AG10803 (cell line): Measurements from ENCODE around the gene CCL18.

Experiments
- DNase-seq: peaks from one replicate; pipeline ENCODE4 v3.0.0; 2010; ENCODE audit warnings: low read depth
- H3K4me3 ChIP-seq: 2 replicates; pipeline ENCODE4 v1.5.1; 2011; ENCODE audit warnings: mild to moderate bottlenecking, low read length, control low read depth
- CTCF ChIP-seq: conservative IDR thresholded peaks from 2 replicates; pipeline ENCODE4 v1.5.1; 2011; ENCODE audit warnings: mild to moderate bottlenecking, low read length, control low read depth, inconsistent platforms

CCL18 gene

GRCh38 chr17:36055921-36056520 lies 8.1 kb upstream of the CCL18 start:
- no peak for TF ChIP-seq CTCF
- DNase-seq = no peak
- no peak overlapping the region for H3K4me3 ChIP-seq

DNA sequence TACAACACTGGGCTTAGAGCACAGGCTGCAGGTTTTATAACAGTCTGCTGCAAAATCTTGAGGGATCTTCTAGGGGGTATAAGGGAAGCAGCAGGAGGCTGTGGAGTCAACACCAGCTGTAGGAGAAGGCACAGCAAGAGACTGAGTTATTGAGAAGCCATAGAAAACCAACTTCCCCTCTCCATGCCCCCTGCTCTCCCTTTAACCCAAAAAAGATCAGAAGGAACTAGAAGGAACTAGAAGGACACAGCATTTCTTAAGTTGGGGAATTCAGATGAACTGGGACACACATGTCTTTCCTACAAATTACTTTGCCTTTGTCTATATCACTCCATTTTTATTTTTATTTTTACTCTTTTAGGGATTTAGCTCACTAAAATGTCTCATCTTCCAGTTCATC lies 6.2 kb upstream of the CCL18 start:
- H3K4me3 ChIP-seq = no peak overlapping the region
- DNase-seq = no peak
- TF ChIP-seq CTCF = no peak

DNA sequence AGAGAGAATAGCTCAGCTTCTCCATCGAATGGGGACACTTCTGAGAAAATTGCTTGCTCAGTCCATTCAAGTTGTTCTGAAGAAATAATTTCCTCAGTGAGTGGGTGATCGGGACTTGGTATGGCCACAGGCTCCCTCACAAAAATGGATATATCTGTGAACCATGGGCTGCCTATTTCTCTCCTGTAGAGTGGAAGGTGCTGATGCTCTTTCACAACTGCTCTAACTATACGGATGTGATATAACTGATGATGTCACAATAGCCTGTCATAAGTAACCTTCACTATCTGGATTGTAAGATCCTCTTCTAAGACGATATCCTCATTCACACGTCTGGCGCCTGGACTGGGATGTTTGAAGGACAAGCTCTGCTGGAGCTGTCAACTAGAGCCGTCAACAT lies 4.7 kb upstream of the CCL18 start:
- TF ChIP-seq CTCF = no peak
- DNase-seq = no peak
- no peak overlapping the region for H3K4me3 ChIP-seq

DNA sequence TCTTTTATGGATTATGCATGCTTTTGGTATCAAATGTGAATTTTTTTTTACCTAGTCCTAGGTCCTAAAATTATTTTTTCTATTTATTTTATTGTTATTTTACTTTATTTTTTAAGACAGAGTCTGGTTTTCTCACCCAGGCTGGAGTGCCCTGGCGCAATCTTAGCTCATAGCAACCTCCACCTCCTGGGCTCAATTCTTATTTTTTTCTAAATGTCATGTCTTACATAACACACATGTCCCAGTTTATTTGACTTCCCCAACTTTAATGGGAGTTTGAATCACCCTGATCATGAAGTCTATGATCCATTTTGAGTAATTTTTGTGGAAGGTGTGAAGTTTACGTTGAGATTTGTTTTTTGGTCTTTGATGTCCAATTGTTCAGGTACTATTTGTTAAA lies 3.3 kb upstream of the CCL18 start:
- no peak for TF ChIP-seq CTCF
- DNase-seq = no peak
- H3K4me3 ChIP-seq = no peak overlapping the region

GRCh38 chr17:36066365-36066985 lies 2.4 kb downstream of the CCL18 start:
- no peak overlapping the region for H3K4me3 ChIP-seq
- no peak for TF ChIP-seq CTCF
- DNase-seq = no peak

DNA sequence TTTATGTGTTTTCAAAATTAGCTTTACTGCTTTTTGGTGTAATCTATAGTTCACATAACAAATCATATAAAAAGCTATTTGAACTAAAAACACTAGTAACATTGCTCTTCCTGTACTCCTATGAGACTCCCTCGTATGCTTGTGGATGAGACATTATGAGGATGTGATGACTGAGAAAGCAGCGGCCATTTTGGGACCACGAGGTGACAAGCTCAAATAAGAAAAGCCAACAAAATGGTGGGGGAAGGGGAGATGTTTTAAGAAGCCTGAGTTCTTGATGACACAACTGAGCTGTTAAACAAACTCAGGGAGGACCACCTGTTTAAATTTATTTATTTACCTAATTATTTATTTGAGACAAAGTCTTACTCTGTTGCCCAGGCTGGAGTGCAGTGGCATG lies 4.5 kb downstream of the CCL18 start:
- H3K4me3 ChIP-seq = no peak overlapping the region
- no peak for DNase-seq
- TF ChIP-seq CTCF = no peak

DNA sequence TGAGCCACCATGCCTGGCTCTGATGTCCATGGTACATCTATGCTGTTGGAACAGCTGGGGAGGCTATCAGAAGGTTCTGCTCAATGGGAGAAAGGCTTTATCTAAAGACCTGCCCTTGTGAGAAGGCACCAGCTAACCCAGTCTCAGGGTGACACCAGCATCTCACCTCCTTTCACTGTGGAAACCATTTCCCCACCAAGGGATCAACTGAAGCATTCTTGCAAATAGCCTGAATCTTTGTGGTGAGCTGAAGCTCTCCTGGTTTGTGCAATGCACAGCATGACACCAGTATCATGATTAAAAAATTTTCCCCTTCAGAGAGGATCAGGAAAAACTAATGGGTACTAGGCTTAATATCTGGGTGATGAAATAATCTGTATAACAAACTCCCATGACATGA lies 5.1 kb downstream of the CCL18 start:
- TF ChIP-seq CTCF = no peak
- DNase-seq = no peak
- no peak overlapping the region for H3K4me3 ChIP-seq
